ENCODE data around the gene PPP1R16B.
"Not testable (repeated sequence)": the region's sequence is repeated elsewhere in the genome, so short reads cannot be mapped to it uniquely, and the experiment has no call there.

The PPP1R16B gene

DNA sequence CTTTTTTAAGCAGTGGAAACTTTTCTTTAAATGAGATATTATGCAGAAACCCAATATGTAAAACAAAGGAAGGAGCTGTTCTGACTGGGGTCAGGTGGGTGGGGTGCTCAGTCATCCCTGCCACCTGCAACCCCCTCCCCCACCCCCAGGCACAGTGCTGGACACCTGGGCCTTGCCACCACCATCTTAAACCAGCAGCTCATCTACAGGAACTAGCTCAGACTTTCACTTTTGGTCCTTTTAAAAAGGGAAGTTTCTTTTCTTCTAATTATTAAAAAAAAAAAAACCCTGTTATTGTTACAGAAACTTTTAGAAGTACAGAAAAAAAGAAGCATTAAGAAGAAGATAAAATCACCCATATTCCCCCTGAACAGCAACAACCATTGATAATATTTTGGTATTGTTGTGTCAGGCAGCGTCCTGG, 37.1 kb downstream of the PPP1R16B start:
- peak overlapping the region; percentile 63 for H3K4me3 Mint-ChIP-seq
- peak overlapping the region; percentile 81 for H3K27ac Mint-ChIP-seq
- peaks cover 73% of the 10 kb centered on the region for H3K36me3 Mint-ChIP-seq
- H3K4me1 Mint-ChIP-seq = peaks cover 83% of the 10 kb centered on the region
- H3K9me3 Mint-ChIP-seq = no peaks in the 10 kb centered on the region
- DNase-seq (ENCODE audit: low spot score in 2 of 2) = no peak
- ATAC-seq = peak; percentile 54

DNA sequence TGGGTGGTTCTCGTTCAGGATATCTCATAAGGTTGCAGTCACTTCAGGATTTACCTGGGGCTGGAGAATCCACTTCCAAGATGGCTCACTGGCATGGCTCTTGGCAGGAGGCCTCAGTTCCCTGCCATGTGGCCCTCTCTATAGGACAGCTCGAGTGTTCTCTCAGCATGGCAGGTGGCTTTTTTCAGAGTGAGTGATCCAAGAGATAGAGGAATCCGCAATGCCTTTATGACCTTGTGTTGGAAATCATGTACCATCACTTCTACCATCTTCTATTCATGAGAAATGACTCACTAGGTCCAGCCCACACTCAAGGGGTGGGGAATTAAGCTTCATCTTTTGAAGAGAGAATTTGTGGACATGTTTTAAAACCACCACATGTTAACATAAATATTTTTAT, 37.8 kb downstream of the PPP1R16B start:
- Mint-ChIP-seq H3K36me3 (peaks cover 71% of the 10 kb centered on the region), H3K4me1 (peaks cover 84% of the 10 kb centered on the region), H3K4me3 (peak overlapping the region; percentile 63), H3K9me3 (no peaks in the 10 kb centered on the region), H3K27ac (peak overlapping the region; percentile 81)
- peak in 1 of 2 donors; percentile 69 for DNase-seq (ENCODE audit: low spot score in 2 of 2)
- peak; percentile 87 for ATAC-seq

DNA sequence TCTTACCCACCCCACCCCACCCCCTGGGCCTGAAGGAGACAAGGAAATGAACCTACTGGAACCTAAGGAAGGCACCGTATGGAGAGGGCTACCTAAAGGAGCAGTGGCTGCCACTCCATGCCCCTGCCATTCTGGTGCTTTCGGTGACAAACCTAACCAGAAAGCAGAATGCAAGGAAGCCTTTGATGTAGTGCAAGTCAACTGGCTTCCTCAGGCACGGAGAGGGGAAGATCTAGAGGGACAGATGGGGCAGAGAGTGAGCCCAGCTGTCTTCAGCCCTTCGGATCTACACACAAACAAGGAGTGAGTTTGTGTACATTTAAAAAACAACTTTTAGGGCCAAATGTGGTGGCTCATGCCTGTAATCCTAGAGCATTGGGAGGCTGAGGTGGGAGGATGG, 39.5 kb downstream of the PPP1R16B start:
- no peak for DNase-seq (ENCODE audit: low spot score in 2 of 2)
- H3K27ac Mint-ChIP-seq = peak overlapping the region; percentile 81

DNA sequence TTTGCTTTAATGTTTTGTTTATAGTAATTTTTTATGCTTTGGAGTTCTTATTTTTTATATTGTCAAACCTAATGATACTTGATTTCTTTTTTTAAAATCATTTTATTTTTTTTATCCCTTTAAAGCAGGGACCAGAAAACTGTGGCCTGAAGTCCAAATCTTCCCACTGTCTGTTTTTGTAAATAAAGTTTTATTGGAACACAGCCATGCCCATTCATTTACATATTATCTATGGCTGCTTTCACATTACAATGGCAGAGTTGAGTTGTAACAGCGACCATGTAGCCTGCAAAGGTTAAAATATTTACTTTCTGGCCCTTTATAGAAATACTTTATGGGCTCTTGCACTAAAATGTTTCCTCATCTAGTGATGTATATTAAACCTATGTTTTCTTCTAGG, 42.3 kb downstream of the PPP1R16B start:
- H3K9me3 Mint-ChIP-seq = no peaks in the 10 kb centered on the region
- no peak overlapping the region for H3K4me3 Mint-ChIP-seq
- peaks cover 71% of the 10 kb centered on the region for H3K36me3 Mint-ChIP-seq
- H3K4me1 Mint-ChIP-seq = peaks cover 62% of the 10 kb centered on the region
- DNase-seq (ENCODE audit: low spot score in 2 of 2) = no peak
- ATAC-seq = no peak
- H3K27ac Mint-ChIP-seq = no peak overlapping the region

More for the DNA sequence above, 39.5 kb downstream of the PPP1R16B start:
- Mint-ChIP-seq H3K4me3 (peak overlapping the region; percentile 63), H3K4me1 (peaks cover 84% of the 10 kb centered on the region), H3K36me3 (peaks cover 70% of the 10 kb centered on the region), H3K9me3 (no peaks in the 10 kb centered on the region)
- no peak for ATAC-seq

DNA sequence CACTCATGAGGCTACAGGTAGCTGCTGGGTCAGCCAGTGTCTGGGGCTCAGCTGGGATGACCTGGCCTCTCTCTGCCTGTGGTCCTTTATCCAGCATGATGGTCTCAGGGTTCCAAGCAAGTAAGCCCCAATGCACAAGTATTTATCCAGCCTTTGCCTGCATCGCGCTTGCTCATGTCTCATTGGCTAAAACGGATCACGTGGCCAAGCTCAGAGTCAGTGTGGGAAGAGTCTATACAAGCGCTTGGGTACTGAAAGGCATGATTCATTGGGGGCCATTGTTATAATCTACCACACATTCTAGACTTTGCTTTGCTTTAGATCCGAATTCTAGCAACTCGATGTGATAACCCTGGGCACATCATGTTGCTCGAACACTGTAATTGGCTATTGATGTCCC, 48.3 kb downstream of the PPP1R16B start:
- ATAC-seq = no peak
- no peak for DNase-seq (ENCODE audit: low spot score in 2 of 2)
- peaks cover 68% of the 10 kb centered on the region for H3K4me1 Mint-ChIP-seq
- no peak overlapping the region for H3K4me3 Mint-ChIP-seq
- peak overlapping the region; percentile 82 for H3K27ac Mint-ChIP-seq
- no peaks in the 10 kb centered on the region for H3K9me3 Mint-ChIP-seq
- peaks cover 47% of the 10 kb centered on the region for H3K36me3 Mint-ChIP-seq

DNA sequence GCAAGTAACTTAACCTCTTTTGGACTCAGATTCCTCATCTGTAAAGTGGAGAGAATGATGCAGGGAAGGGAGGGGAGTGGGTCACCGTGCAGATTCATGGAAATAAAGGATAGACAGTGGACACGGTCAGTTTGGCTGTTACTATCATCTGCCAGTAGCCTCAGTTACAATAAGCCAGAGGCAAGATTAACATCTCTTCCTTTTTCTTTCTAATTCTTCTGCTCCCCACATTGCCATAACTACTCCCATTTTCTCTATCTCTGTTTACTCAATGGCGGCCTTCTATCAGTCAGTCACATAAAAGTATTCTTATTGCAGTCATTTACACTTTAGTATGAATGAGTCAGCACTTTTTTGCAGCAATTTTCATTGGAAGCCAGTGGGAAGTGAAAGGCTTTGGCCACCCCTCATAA, 49.2 kb downstream of the PPP1R16B start:
- no peaks in the 10 kb centered on the region for H3K9me3 Mint-ChIP-seq
- peaks cover 39% of the 10 kb centered on the region for H3K36me3 Mint-ChIP-seq
- ATAC-seq = no peak
- DNase-seq (ENCODE audit: low spot score in 2 of 2) = no peak
- peak overlapping the region; percentile 82 for H3K27ac Mint-ChIP-seq
- peaks cover 66% of the 10 kb centered on the region for H3K4me1 Mint-ChIP-seq
- H3K4me3 Mint-ChIP-seq = no peak overlapping the region

DNA sequence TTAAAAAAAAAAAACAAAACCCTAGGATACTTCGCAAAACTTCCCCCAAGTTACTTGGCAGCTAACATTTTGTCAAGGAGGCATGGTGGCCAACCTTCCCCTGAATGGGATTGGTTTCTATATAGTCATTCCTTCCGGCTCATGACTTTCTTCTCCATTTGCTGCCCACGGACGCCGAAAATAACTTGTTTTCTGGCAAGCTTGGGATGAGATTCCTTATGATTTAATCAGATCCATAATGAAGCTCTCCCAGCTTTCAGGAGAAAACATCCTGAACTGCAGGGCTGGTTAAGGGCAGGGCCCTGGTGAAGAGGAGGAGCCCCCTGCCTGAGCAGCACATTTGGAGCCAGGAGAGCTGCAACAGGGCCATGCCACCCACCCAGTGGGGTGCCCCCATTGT, 49.9 kb downstream of the PPP1R16B start:
- Mint-ChIP-seq H3K36me3 (peaks cover 35% of the 10 kb centered on the region), H3K27ac (peak overlapping the region; percentile 82), H3K9me3 (no peaks in the 10 kb centered on the region), H3K4me3 (no peak overlapping the region), H3K4me1 (peaks cover 65% of the 10 kb centered on the region)
- ATAC-seq = no peak
- no peak for DNase-seq (ENCODE audit: low spot score in 2 of 2)

DNA sequence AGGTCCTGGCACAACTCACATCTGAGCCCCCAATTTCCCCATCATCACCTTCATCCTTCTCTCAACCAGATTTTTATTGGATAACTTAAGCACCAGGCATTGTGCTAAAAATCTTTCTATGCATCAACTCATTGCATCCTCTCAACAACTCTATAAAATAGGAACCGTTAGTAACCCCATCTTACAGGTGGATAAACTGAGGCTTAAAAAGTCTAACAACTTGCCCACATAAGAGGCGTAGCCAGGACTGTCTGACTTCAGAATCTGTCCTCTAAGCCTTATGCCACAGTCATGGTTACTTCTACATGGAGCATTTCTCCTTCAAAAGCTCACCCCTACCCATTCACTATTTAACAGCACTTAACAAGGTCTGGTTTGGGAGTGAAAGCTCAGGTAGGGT, 51.1 kb downstream of the PPP1R16B start:
- Mint-ChIP-seq H3K36me3 (peaks cover 22% of the 10 kb centered on the region), H3K9me3 (no peaks in the 10 kb centered on the region), H3K4me1 (peaks cover 73% of the 10 kb centered on the region), H3K4me3 (no peak overlapping the region), H3K27ac (peak overlapping the region; percentile 82)
- DNase-seq (ENCODE audit: low spot score in 2 of 2) (no peak), ATAC-seq (no peak)

DNA sequence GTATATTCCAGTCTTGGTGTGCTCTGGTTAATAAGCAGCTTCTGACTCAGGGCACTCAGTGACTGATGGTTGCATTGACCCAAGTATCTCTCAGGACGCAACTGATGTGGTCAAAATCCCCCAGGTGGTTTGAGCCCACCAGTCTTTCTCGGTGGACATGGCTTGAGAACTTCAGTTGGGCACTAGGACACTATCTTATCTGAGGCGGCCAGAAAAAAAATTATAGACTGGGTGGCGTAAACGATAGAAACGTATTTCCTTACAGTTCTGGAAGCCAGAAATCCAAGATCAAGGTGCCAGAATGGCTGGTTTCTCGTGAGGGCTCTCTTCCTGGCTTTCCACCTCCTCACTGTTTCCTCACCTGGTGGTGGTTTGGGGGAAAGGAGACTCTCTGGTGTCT, 52.2 kb downstream of the PPP1R16B start:
- no peak for ATAC-seq
- Mint-ChIP-seq H3K27ac (peak overlapping the region; percentile 93), H3K36me3 (peaks cover 14% of the 10 kb centered on the region), H3K9me3 (no peaks in the 10 kb centered on the region), H3K4me3 (no peak overlapping the region), H3K4me1 (peaks cover 84% of the 10 kb centered on the region)
- DNase-seq (ENCODE audit: low spot score in 2 of 2) = no peak

DNA sequence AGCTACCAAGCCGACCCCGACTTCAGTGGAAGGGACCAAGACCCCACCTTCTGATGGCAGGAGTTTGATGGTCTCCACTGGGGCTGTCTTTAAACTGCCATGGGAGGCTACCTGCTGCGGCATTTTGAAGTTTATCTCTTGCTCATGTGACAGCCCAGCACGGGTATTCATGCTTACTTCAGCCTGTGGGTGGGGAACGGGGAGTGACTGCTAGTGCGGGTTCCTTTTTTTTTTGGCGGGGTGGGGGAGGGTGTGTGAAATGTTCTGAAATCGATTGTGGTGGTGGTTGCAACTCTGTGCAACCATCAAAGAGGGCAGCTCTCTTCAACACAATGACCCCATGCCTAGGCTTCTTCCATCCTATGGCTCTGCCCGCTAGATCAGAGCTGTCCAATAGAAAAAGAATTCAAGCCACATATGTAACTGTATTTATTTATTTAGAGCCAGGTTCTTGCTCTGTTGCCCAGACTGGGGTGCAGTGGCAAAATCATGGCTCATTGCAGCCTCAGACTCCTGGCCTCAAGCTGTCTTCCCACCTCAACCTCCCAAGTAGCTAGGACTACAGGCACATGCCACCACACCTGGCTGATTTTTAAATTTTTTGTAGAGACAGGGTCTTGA, 53.7 kb downstream of the PPP1R16B start:
- H3K4me3 Mint-ChIP-seq = peak overlapping the region; percentile 34

DNA sequence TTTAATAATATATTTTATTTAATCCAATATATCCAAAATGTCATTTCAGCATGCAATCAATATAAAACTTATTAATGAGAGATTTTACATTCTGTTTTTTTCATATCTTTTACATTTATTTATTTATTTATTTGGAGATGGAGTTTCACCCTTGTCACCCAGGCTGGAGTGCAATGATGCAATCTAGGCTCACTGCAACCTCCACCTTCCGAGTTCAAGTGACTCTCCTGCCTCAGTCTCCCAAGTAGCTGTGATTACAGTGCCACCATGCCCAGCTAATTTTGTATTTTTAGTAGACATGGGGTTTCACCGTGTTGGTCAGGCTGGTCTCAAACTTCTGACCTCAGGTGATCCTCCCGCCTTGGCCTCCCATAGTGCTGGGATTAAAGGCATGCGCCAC, 54.4 kb downstream of the PPP1R16B start:
- not testable (repeated sequence) for H3K4me3 Mint-ChIP-seq; ATAC-seq; H3K27ac Mint-ChIP-seq; DNase-seq (ENCODE audit: low spot score in 2 of 2); H3K9me3 Mint-ChIP-seq
- Mint-ChIP-seq H3K36me3 (peaks cover 24% of the 10 kb centered on the region), H3K4me1 (peaks cover 84% of the 10 kb centered on the region)

More for the DNA sequence above, 53.7 kb downstream of the PPP1R16B start:
- ATAC-seq (peak; percentile 47), DNase-seq (ENCODE audit: low spot score in 2 of 2) (no peak)
- H3K27ac Mint-ChIP-seq = peak overlapping the region; percentile 93
- peaks cover 22% of the 10 kb centered on the region for H3K36me3 Mint-ChIP-seq
- no peaks in the 10 kb centered on the region for H3K9me3 Mint-ChIP-seq
- peaks cover 84% of the 10 kb centered on the region for H3K4me1 Mint-ChIP-seq

DNA sequence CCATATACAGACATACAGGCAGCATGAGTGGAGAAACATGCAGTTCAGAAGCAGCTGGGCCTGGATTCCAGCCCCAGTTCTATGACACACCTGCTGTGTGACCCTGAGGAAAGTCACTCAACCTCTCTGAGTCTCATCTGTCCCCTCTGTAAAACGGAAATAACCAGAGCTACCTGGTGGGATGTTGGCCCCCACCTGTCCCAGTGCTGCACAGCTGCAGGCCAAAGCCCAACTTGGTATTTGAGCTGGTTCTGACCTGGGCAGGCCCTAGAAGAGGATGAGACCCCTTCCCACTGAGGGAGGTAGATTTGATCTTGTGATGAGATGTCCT, 55.5 kb downstream of the PPP1R16B start:
- ATAC-seq (no peak), DNase-seq (ENCODE audit: low spot score in 2 of 2) (no peak)
- Mint-ChIP-seq H3K27ac (peak overlapping the region; percentile 72), H3K9me3 (no peaks in the 10 kb centered on the region), H3K4me3 (no peak overlapping the region), H3K4me1 (peaks cover 76% of the 10 kb centered on the region), H3K36me3 (peaks cover 30% of the 10 kb centered on the region)

DNA sequence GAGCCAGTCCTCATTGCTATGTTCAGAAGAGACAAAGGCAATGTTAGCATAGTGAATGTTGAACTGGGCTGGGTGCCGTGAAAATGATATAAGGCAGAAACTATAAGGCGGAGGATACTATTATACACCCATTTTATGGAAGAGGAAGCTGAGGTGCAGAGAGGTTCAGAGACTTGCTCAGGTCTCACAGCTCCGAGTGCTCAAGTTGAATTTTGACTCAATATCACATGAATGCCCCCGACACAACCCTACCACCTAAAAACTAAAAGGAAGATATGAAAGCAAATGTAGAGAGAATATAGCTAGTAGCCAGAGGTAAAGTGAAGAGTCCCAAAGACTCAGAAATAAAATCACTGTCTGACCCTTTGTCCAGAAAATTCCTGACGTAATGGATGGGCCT, 56.7 kb downstream of the PPP1R16B start:
- peaks cover 35% of the 10 kb centered on the region for H3K36me3 Mint-ChIP-seq
- peak overlapping the region; percentile 68 for H3K4me3 Mint-ChIP-seq
- H3K4me1 Mint-ChIP-seq = peaks cover 74% of the 10 kb centered on the region

DNA sequence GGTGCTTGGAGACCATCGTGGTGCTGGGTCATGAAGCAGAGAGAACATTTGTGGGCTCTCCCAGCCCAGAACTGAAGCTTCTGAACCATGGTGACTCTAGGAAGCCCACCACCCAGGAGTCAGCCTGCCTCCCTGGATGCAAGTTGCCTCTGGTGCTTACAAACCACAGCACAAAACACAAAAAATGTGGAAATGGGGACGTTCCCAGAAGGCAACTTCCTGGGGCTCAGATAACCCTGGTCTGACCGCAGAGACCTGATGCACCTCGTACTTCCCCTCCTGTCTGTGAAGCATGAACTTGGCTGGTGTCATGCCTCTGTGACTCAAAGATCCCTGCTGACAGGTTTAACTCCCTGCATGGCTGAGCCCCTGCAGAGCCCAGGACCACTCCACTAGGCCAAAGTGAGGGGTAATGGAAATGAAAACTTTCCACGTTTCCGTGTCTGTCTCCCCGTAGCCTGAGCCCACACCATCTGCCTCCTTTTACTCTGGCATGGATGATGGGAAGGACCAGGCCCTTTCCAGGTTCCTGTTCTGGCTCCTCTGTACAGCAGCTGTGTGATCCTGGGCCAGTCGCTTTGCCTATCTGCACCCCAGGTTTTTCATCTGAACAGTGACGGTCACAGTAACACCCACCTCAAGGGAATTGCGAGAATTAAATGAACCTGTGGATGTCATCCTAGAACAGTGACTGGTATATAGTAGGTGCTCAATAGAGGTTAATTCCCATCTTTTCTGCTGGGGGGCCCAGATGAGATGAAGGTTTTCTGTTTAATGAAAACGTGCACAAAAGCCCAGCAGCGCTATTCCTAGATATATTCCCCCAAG, 57.7 kb downstream of the PPP1R16B start:
- peak overlapping the region; percentile 96 for H3K27ac Mint-ChIP-seq
- DNase-seq (ENCODE audit: low spot score in 2 of 2) (peak in 1 of 2 donors; percentile 80), ATAC-seq (peak; percentile 97)
- no peaks in the 10 kb centered on the region for H3K9me3 Mint-ChIP-seq
- peaks cover 41% of the 10 kb centered on the region for H3K36me3 Mint-ChIP-seq
- peaks cover 70% of the 10 kb centered on the region for H3K4me1 Mint-ChIP-seq
- H3K4me3 Mint-ChIP-seq = peak overlapping the region; percentile 68

More for the DNA sequence above, 56.7 kb downstream of the PPP1R16B start:
- DNase-seq (ENCODE audit: low spot score in 2 of 2) (no peak), ATAC-seq (no peak)
- Mint-ChIP-seq H3K9me3 (no peaks in the 10 kb centered on the region), H3K27ac (peak overlapping the region; percentile 96)

DNA sequence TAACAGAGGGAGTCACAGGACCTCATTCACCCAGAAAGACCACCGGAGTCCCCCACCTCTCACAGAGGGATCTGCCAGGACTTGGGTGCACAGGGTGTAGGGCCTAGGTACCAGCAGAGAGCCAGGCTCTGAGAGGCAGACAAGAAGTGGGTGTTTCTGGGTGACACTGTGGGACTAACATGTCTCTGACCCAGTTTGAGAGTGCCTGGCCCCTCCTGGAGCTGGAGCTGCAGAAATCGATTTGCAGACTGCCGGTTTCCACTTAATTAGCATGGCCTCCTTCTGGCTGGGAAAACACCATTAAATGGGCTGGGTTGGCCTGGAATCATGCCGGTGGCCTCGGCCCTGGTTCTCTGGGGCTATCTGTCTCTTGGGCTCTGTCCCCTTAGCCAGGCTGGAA, 59.2 kb downstream of the PPP1R16B start:
- no peak for DNase-seq (ENCODE audit: low spot score in 2 of 2)
- Mint-ChIP-seq H3K36me3 (peaks cover 53% of the 10 kb centered on the region), H3K4me3 (peak overlapping the region; percentile 68), H3K27ac (peak overlapping the region; percentile 96), H3K4me1 (peaks cover 71% of the 10 kb centered on the region), H3K9me3 (no peaks in the 10 kb centered on the region)
- no peak for ATAC-seq

Data from stimulated activated effector memory CD8-positive, alpha-beta T cell treated with anti-CD3 and anti-CD28 coated beads, Interleukin-12 subunit alpha, Interleukin-12 subunit beta, amount 100 ng/mL, for 72 hours (primary cell).